ENCODE results near the gene TAS2R19. TPM values are rescaled to one million over a fixed set of nuclear protein-coding genes. Genes with fewer than 3 reads are reported as not detected.

TAS2R19 gene
- total RNA-seq = 42.2 TPM

GRCh38 chr12:11022520-11022919 lies at the start of gene TAS2R19:
TSS of gene TAS2R19 (minus strand) at chr12:11022620. CDS start at chr12:11022571, 49 bp downstream.

GRCh38 chr12:11062194-11062593 lies 39.8 kb upstream of the TAS2R19 start, which contains the start of gene TAS2R46:
TSS of gene TAS2R46 (minus strand) at chr12:11062294. CDS start at chr12:11062294, 0 bp downstream.

GRCh38 chr12:11031307-11031706 lies 8.9 kb upstream of the TAS2R19 start, which contains the start of gene TAS2R31:
TSS of gene TAS2R31 (minus strand) at chr12:11031407. CDS start at chr12:11031335, 72 bp downstream.

GRCh38 chr12:10998204-10998603 lies 24.2 kb downstream of the TAS2R19 start, which contains the start of gene TAS2R20:
TSS of gene TAS2R20 (minus strand) at chr12:10998304. CDS start at chr12:10997875, 429 bp downstream.

GRCh38 chr12:10986812-10987211 lies 35.6 kb downstream of the TAS2R19 start, which contains the start of gene TAS2R50:
TSS of gene TAS2R50 (minus strand) at chr12:10986912. CDS start at chr12:10986860, 52 bp downstream.

Other genes starting within 250 kb of the TAS2R19 start
- not detected for gene TAS2R7, start 220.0 kb downstream of the TAS2R19 start, total RNA-seq
- gene TAS2R8, start 215.3 kb downstream of the TAS2R19 start, total RNA-seq = not detected
- gene TAS2R9, start 212.5 kb downstream of the TAS2R19 start, total RNA-seq = not detected
- gene TAS2R10, start 196.3 kb downstream of the TAS2R19 start, total RNA-seq = 5.8 TPM
- 11.7 TPM for gene PRR4, start 173.1 kb downstream of the TAS2R19 start, total RNA-seq
- 117 TPM for gene PRH1, start 138.4 kb downstream of the TAS2R19 start, total RNA-seq
- gene TAS2R13, start 113.1 kb downstream of the TAS2R19 start, total RNA-seq = 12.4 TPM
- not detected for gene PRH2, start 93.4 kb downstream of the TAS2R19 start, total RNA-seq
- gene TAS2R14, start 83.4 kb downstream of the TAS2R19 start, total RNA-seq = 21.2 TPM
- 17.0 TPM for gene TAS2R50, start 35.7 kb downstream of the TAS2R19 start, total RNA-seq
- 20.5 TPM for gene TAS2R20, start 24.3 kb downstream of the TAS2R19 start, total RNA-seq
- gene TAS2R31, start 8.8 kb upstream of the TAS2R19 start, total RNA-seq = 30.5 TPM
- gene TAS2R46, start 39.7 kb upstream of the TAS2R19 start, total RNA-seq = 15.8 TPM
- 27.2 TPM for gene TAS2R43, start 69.7 kb upstream of the TAS2R19 start, total RNA-seq
- 37.2 TPM for gene TAS2R30, start 112.0 kb upstream of the TAS2R19 start, total RNA-seq
- 11.3 TPM for gene SMIM10L1, start 148.6 kb upstream of the TAS2R19 start, total RNA-seq
- not detected for gene TAS2R42, start 164.3 kb upstream of the TAS2R19 start, total RNA-seq
- gene PRB3, start 247.1 kb upstream of the TAS2R19 start, total RNA-seq = not detected